Stomach (tissue), 19 donors: Measurements from ENCODE around the gene PARP1. TPM values are rescaled to one million over a fixed set of nuclear protein-coding genes. Genes with fewer than 3 reads are reported as not detected.

Experiments used
- DNase-seq, 2 donors: peaks; one replicate each; pipeline versions ENCODE4 v3.0.0 to v3.0.0-alpha.2; 2013 to 2019
- H3K27ac ChIP-seq, 5 donors: fragments of 200-600 bp in 4 of 5; sonication (generic) in 4 of 5; one replicate each; pipeline ENCODE4 v1.5.1; 2013 to 2019; ENCODE audit warnings: mild to moderate bottlenecking in 1 of 5, moderate library complexity in 1 of 5
- H3K27me3 ChIP-seq, 3 donors: fragments of 200-600 bp; sonication (generic); one replicate each; pipeline ENCODE4 v1.5.1; 2017 to 2019; ENCODE audit warnings: mixed run types in 1 of 3
- H3K36me3 ChIP-seq, 4 donors: fragments of 200-600 bp; sonication (generic); 1 replicate in 3 of 4; 2 replicates in 1 of 4; pipeline ENCODE4 v1.5.1; 2016 to 2019
- H3K4me1 ChIP-seq, 4 donors: fragments of 200-600 bp; sonication (generic); one replicate each; pipeline ENCODE4 v1.5.1; 2016 to 2019
- H3K4me3 ChIP-seq, 4 donors: fragments of 200-600 bp; sonication (generic) in 3 of 4; one replicate each; pipeline ENCODE4 v1.5.1; 2016 to 2019; ENCODE audit warnings: mild to moderate bottlenecking in 1 of 4
- H3K9me3 ChIP-seq, 4 donors: fragments of 200-600 bp; sonication (generic); one replicate each; pipeline ENCODE4 v1.5.1; 2016 to 2019
- CTCF ChIP-seq, 7 experiments: fragments of 450-650 bp in 4 of 7; fragments of 200-600 bp in 3 of 7; sonication (generic) in 3 of 7; IDR thresholded peaks; one replicate each; pipeline ENCODE4 v1.5.1; 2016 to 2019; ENCODE audit warnings: antibody characterized with exemption in 7 of 7, control low read depth in 2 of 7, mild to moderate bottlenecking in 1 of 7
- EP300 ChIP-seq: sonication (generic); formaldehyde crosslinking; IDR thresholded peaks from one replicate; pipeline ENCODE4 v1.6.1; 2017; ENCODE audit warnings: antibody characterized with exemption
- POLR2A ChIP-seq, 4 donors: fragments of 450-650 bp; IDR thresholded peaks; one replicate each; pipeline ENCODE4 v1.6.1; 2016; ENCODE audit warnings: antibody characterized with exemption in 4 of 4, control low read depth in 2 of 4, mild to moderate bottlenecking in 1 of 4, moderate library complexity in 1 of 4
- POLR2AphosphoS5 ChIP-seq, 3 donors: sonication (generic); formaldehyde crosslinking; IDR thresholded peaks; one replicate each; pipeline ENCODE4 v1.6.1; 2016; ENCODE audit warnings: antibody characterized with exemption in 3 of 3
- WGBS, 5 donors: extraction: QIAGEN DNeasy Blood & Tissue Kit in 3 of 5; methylation state at CpG; one replicate each; pipeline versions ENCODE4 v1.1.5 to v1.1.7; 2013 to 2018; 5-methylcytosine and 5-hydroxymethylcytosine counted together
- intact Hi-C: fragments of 100-400 bp; cut with DNase I; formaldehyde crosslinking; loops from one replicate; pipeline ENCODE4 v1.15.1; 2023; ENCODE audit warnings: low total_unique reads
- long read RNA-seq, 10 donors: transcript quantifications; one replicate each; lab custom pipeline, GENCODE V29; 2026
- polyA plus RNA-seq, 3 donors: library from polyadenylated mRNA; stranded (reverse); fragments of 200-250 nt; gene quantifications; one replicate each; pipeline ENCODE4 v1.2.3, GENCODE V29; 2013
- total RNA-seq, 5 donors: library from RNA; depleted of rRNA; stranded (reverse); fragments of >200 nt; gene quantifications; one replicate each; pipeline versions ENCODE4 v1.1.0 to v1.2.3, GENCODE V29; 2014 to 2016
- donor health status: healthy with polysubstance abuse.
- donor health status: Bipolar disorder and iron deficiency.
- donor health status: healthy.

The PARP1 gene
- total RNA-seq, result 100 to 1,000 TPM in 1 of 5 donors, 10 to 100 TPM in 4; 20.0 to 103 (median 54.5) TPM
- 10 to 100 TPM; 17.4 to 24.8 (median 19.4) TPM for polyA plus RNA-seq
- long read RNA-seq, donor 1, partial matches to known transcripts, result 10 of 11 reads
- long read RNA-seq, donor 1, other reads (novel, unspliced or antisense), result 0 of 11 reads
- long read RNA-seq, donor 2, partial matches to known transcripts, result 10 of 13 reads
- long read RNA-seq, donor 2, other reads (novel, unspliced or antisense), result 0 of 13 reads
- long read RNA-seq, donor 3, partial matches to known transcripts, result 12 of 16 reads
- long read RNA-seq, donor 3, other reads (novel, unspliced or antisense), result 0 of 16 reads
- long read RNA-seq, donor 4, partial matches to known transcripts, result 0 of 1 reads
- long read RNA-seq, donor 4, other reads (novel, unspliced or antisense), result 0 of 1 reads
- long read RNA-seq, donor 5, transcript PARP1-201 (2 exons, 570 nt), result major isoform, 6 of 39 reads
- long read RNA-seq, donor 5, partial matches to known transcripts, result 27 of 39 reads
- long read RNA-seq, donor 5, other reads (novel, unspliced or antisense), result 0 of 39 reads
- long read RNA-seq, donor 6, result 0 reads
- long read RNA-seq, donor 7, transcript PARP1-201 (2 exons, 570 nt), result major isoform, 5 of 34 reads
- long read RNA-seq, donor 7, partial matches to known transcripts, result 25 of 34 reads
- long read RNA-seq, donor 7, other reads (novel, unspliced or antisense), result 0 of 34 reads
- long read RNA-seq, donor 8, partial matches to known transcripts, result 23 of 31 reads
- long read RNA-seq, donor 8, other reads (novel, unspliced or antisense), result 0 of 31 reads
- long read RNA-seq, donor 9, partial matches to known transcripts, result 7 of 14 reads
- long read RNA-seq, donor 9, other reads (novel, unspliced or antisense), result 0 of 14 reads
- long read RNA-seq, donor 10, partial matches to known transcripts, result 0 of 4 reads
- long read RNA-seq, donor 10, other reads (novel, unspliced or antisense), result 0 of 4 reads

GRCh38 chr1:226407497-226408284, at the start of gene PARP1:
Gene PARP1 (minus strand): TSS chr1:226408093. CDS start chr1:226407929, 164 bp downstream.
- intact Hi-C loops, result no loop called here
- peak in 3 of 7 experiments; percentile 72 to 96 (median 87) for TF ChIP-seq CTCF (IDR thresholded peaks at IDR 0.05)
- TF ChIP-seq POLR2AphosphoS5 (IDR thresholded peaks at IDR 0.05), result peak; percentile 70 to 89 (median 88)
- no peak for TF ChIP-seq POLR2A (IDR thresholded peaks at IDR 0.05)
- TF ChIP-seq EP300, result no peak
- DNase-seq, result peak; percentile 89 to 94
- WGBS, 5 donors, result 0 to 1% (median 0%) methylated on average over 21 to 90 of the region's 90 CpGs
- H3K9me3 ChIP-seq, result no peaks in the 10 kb centered on the region
- H3K27me3 ChIP-seq, result no peaks in the 10 kb centered on the region
- peaks cover 42 to 52% (median 43%) of the 10 kb centered on the region in 4 donors for H3K4me1 ChIP-seq
- H3K27ac ChIP-seq, result peak within 1 kb of the TSS; percentile 81 to 95 (median 92)
- H3K36me3 ChIP-seq, result peaks cover 0 to 4% (median under 1%) of the 10 kb centered on the region in 4 donors
- H3K4me3 ChIP-seq, result peak within 1 kb of the TSS; percentile 72 to 99 (median 94)

DNA sequence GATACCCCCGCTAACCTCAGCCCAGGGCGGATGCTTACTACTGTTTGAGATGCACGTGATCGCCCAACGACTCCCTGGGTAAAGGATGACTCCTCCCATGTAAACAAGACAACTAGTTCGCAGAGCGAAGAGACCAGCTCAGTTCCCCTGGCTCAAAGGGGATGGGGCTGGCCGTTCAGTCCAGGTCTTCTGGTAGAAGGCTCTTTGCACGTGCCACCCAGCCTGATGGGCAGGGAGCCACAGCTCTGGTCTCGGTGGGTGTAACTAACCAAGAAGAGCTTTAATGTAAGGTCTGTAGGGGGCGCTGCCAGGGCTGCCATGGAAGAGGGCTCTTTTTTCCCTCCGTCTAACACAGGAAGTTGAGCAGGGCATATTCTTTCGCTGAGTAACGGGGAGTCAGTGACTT, 49.4 kb upstream of the PARP1 start:
- 47 to 57% (median 54%) methylated on average over 13 to 14 of the region's 14 CpGs for WGBS, 5 donors
- intact Hi-C loops, result no loop called here

GRCh38 chr1:226455843-226456242, 48.0 kb upstream of the PARP1 start:
- Histone ChIP-seq H3K4me3 (no peak overlapping the region), H3K27me3 (no peaks in the 10 kb centered on the region), H3K27ac (no peak overlapping the region), H3K36me3 (no peaks in the 10 kb centered on the region), H3K9me3 (no peaks in the 10 kb centered on the region), H3K4me1 (no peaks in the 10 kb centered on the region)
- no peak for DNase-seq
- intact Hi-C loops, result no loop called here
- TF ChIP-seq POLR2AphosphoS5 (IDR thresholded peaks at IDR 0.05) (no peak), EP300 (no peak), POLR2A (IDR thresholded peaks at IDR 0.05) (no peak), CTCF (IDR thresholded peaks at IDR 0.05) (no peak)
- 89 to 95% (median 94%) methylated on average over 10 of the region's 10 CpGs for WGBS, 5 donors

More for the DNA sequence above, 49.4 kb upstream of the PARP1 start:
- DNase-seq, result peak in 1 of 2 donors; percentile 42
- no peak overlapping the region for H3K4me3 ChIP-seq
- H3K4me1 ChIP-seq, result no peaks in the 10 kb centered on the region
- H3K27ac ChIP-seq, result no peak overlapping the region
- peaks cover 0 to 4% (median 0%) of the 10 kb centered on the region in 4 donors for H3K9me3 ChIP-seq
- TF ChIP-seq EP300 (no peak), CTCF (IDR thresholded peaks at IDR 0.05) (no peak), POLR2A (IDR thresholded peaks at IDR 0.05) (no peak), POLR2AphosphoS5 (IDR thresholded peaks at IDR 0.05) (no peak)
- no peaks in the 10 kb centered on the region for H3K27me3 ChIP-seq
- H3K36me3 ChIP-seq, result no peaks in the 10 kb centered on the region
